Right lobe of liver (tissue), 4 donors: ENCODE data around the gene ITFG2.

Experiments used
- POLR2A ChIP-seq: fragments of 450-650 bp; IDR thresholded peaks from one replicate; pipeline ENCODE4 v1.6.1; 2017; ENCODE audit warnings: antibody characterized with exemption, mild to moderate bottlenecking
- TF ChIP-seq, protein P1 (sequence below), 4 donors: fragments of 200-600 bp in 3 of 4; fragments of 450-650 bp in 1 of 4; IDR thresholded peaks; one replicate each; pipeline versions ENCODE4 v1.5.1 to v1.8.0; 2016 to 2022; ENCODE audit warnings: antibody characterized with exemption in 4 of 4, mild to moderate bottlenecking in 2 of 4
- donor health status: DM: no; HTN: no; CAD: no.
- donor health status: DM: no; HTN: no; CAD: no.
- donor health status: DM: no; HTN: yes; CAD: no.

GRCh38 chr12:2836574-2836973 lies 24.1 kb downstream of the ITFG2 start:
- TF ChIP-seq, protein P1, sequence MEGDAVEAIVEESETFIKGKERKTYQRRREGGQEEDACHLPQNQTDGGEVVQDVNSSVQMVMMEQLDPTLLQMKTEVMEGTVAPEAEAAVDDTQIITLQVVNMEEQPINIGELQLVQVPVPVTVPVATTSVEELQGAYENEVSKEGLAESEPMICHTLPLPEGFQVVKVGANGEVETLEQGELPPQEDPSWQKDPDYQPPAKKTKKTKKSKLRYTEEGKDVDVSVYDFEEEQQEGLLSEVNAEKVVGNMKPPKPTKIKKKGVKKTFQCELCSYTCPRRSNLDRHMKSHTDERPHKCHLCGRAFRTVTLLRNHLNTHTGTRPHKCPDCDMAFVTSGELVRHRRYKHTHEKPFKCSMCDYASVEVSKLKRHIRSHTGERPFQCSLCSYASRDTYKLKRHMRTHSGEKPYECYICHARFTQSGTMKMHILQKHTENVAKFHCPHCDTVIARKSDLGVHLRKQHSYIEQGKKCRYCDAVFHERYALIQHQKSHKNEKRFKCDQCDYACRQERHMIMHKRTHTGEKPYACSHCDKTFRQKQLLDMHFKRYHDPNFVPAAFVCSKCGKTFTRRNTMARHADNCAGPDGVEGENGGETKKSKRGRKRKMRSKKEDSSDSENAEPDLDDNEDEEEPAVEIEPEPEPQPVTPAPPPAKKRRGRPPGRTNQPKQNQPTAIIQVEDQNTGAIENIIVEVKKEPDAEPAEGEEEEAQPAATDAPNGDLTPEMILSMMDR (IDR thresholded peaks at IDR 0.05) = no peak
- no peak for TF ChIP-seq POLR2A
